ENCODE measurements around the gene ETFDH.

Gene ETFDH

GRCh38 chr4:158758703-158759102 is 86.6 kb downstream of the ETFDH start:
- in situ Hi-C loops (cut with HindIII; ENCODE audit: low sequenced_read_pairs): no loop called here
- H3K4me3 ChIP-seq (ENCODE audit: low read depth, low read length): no peak overlapping the region
- TF ChIP-seq, protein P1, sequence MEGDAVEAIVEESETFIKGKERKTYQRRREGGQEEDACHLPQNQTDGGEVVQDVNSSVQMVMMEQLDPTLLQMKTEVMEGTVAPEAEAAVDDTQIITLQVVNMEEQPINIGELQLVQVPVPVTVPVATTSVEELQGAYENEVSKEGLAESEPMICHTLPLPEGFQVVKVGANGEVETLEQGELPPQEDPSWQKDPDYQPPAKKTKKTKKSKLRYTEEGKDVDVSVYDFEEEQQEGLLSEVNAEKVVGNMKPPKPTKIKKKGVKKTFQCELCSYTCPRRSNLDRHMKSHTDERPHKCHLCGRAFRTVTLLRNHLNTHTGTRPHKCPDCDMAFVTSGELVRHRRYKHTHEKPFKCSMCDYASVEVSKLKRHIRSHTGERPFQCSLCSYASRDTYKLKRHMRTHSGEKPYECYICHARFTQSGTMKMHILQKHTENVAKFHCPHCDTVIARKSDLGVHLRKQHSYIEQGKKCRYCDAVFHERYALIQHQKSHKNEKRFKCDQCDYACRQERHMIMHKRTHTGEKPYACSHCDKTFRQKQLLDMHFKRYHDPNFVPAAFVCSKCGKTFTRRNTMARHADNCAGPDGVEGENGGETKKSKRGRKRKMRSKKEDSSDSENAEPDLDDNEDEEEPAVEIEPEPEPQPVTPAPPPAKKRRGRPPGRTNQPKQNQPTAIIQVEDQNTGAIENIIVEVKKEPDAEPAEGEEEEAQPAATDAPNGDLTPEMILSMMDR (IDR thresholded peaks at IDR 0.05; ENCODE audit: low read depth, low read length): no peak
- DNase-seq (ENCODE audit: low read depth, low spot score): no peak

Data from astrocyte of the spinal cord (primary cell).